GM08714 (cell line): ENCODE results near the gene EGLN1.
"Not testable (repeated sequence)": the region's sequence is repeated elsewhere in the genome, so short reads cannot be mapped to it uniquely, and the experiment has no call there.

Experiments
- H3K4me3 ChIP-seq: fragments of 200-500 bp; sonication (Bioruptor generic); 2 replicates; pipeline ENCODE4 v1.5.1; 2014; ENCODE audit warnings: mild to moderate bottlenecking, low read length, inconsistent platforms
- ZNF274 ChIP-seq: IDR thresholded peaks from 2 replicates; pipeline ENCODE4 v1.6.1; 2012; ENCODE audit warnings: mild to moderate bottlenecking, low read depth, low read length

EGLN1 gene

DNA sequence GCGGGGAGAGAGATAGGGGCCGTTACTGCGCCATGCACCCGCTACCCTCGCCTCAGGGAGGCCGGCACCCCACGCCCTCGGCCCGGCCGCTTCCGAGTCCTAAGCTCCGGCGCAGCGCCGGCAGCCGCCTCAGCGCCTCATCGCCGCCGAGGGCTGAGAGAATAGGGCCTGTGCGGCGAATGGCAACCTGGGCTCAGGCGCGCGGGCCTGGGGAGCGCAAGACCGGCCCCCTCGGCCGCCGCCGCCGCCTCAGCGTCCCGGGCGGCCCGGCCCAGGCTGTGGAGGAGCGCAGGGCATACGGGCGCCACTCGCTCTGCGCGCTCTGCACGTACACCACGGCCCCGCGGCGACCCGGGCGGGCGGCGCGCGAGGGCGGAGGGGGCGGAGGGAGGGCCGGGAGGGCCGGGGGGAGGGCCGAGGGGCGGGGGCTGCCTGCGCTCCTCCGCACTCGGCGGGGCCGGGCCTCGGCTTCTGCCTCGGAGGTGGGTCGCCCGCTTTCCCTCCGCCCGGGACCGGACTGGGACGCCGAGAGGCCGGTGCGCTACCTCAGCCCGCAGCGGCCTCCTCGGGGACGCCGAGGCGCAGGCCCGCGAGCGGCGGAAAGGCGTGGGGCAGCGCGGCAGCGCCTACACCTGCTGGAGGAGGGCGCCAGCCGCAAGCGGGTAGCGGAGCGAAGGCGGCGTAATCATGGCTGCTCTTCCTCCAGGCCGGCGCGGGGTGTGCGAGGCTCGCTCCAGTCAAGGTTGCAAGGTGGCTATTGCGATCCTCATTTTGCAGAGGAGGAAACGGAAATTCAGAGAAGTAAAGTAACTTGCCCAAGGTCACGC, at the start of gene EGLN1:
TSS of gene EGLN1 (minus strand) at position 317 of the 827 bp plus-strand sequence. CDS start 399 bp downstream, outside the sequence.
- no peak for TF ChIP-seq ZNF274
- H3K4me3 ChIP-seq, result peak within 1 kb of the TSS; percentile 82

DNA sequence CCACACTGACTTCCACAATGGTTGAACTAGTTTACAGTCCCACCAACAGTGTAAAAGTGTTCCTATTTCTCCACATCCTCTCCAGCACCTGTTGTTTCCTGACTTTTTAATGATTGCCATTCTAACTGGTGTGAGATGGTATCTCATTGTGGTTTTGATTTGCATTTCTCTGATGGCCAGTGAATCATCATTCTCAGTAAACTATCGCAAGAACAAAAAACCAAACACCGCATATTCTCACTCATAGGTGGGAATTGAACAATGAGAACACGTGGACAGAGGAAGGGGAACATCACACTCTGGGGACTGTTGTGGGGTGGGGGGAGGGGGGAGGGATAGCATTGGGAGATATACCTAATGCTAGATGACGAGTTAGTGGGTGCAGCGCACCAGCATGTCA, 49.4 kb upstream of the EGLN1 start:
- not testable (repeated sequence) for H3K4me3 ChIP-seq

DNA sequence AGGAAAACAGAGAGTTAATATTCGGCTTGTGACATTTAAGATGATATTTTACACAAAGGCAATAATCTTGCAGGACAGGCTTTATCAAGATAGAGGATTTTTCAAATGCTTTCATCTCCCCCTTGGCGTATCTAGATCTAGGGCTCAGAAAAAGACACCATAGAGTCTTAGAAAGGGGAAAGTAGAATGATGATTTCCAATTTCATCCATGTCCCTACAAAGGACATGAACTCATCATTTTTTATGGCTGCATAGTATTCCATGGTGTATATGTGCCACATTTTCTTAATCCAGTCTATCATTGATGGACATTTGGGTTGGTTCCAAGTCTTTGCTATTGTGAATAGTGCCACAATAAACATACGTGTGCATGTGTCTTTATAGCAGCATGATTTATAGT, 48.9 kb upstream of the EGLN1 start:
- not testable (repeated sequence) for H3K4me3 ChIP-seq

DNA sequence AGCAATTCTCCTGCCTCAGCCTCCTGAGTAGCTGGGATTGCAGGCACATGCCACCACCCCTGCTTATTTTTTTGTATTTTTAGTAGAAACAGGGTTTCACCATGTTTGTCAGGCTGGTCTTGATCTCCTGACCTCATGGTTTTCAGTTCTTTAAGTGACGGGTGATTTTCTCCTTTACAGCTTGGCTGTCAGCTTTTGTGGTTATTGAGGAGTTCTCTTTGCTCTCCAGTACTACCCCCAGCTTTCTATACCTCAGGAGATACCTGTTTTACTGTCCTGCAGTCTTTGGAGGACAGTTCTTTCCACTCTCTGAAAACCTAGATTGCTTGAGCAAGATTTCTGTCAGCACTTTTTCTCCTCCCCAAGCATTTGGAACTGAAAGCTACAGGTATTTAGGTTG, 45.9 kb upstream of the EGLN1 start:
- TF ChIP-seq ZNF274, result no peak
- no peak overlapping the region for H3K4me3 ChIP-seq

DNA sequence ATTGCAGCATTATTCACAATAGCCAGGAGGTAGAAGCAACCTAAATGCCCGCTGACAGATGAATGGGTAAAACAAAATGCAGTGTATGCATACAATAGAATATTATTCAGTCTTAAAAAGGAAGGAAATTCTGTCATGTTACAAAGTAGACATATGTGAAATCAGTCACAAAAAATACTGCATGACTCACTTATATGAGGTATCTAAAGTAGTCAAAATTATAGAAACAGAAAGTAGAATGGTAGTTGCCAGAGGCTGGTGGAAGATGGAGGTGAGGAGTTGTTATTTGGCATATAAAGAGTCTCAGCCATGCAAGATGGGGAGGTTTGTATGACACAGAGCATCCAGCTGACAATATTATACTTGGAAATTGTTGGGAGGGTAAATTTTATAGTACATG, 43.0 kb upstream of the EGLN1 start:
- no peak for TF ChIP-seq ZNF274
- no peak overlapping the region for H3K4me3 ChIP-seq

DNA sequence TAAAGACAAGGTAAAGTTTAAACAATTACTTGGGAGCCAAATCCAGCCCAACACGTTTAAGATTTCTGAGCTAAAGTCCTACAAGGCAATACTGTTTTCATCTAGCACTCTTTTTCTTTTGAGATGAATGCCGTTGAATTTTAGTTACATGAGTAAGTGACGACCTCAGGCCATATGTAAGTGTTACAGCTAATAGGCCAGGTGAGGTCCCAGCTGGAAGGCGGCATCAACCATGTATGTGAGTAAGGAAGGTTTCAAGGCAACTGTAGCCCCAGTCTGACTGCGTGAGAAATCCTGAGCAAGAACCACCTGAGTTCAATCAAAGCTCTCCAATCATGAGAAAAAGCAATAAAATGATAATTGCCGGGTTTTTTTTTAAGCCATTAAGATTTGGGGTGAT, 41.5 kb upstream of the EGLN1 start:
- TF ChIP-seq ZNF274, result no peak
- no peak overlapping the region for H3K4me3 ChIP-seq

DNA sequence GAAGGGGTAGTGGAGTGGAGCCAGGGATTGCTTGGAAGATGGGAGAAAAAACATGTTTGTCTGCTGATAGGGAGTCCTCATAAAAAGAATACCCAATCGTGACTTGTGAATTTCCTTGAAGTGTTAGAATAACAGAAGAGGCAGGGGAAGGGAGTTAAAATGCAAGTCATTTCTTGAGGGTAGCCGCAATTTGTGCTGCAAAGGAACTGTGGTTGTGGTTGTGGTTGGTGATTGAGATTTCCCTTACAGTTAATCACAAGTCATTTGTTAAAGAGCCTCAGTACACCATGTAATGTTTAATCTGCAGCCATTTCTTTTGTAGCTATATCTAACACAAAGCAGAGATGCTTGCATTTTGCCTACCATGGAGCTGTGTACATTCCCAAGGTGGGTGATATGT, 38.5 kb upstream of the EGLN1 start:
- H3K4me3 ChIP-seq, result no peak overlapping the region

DNA sequence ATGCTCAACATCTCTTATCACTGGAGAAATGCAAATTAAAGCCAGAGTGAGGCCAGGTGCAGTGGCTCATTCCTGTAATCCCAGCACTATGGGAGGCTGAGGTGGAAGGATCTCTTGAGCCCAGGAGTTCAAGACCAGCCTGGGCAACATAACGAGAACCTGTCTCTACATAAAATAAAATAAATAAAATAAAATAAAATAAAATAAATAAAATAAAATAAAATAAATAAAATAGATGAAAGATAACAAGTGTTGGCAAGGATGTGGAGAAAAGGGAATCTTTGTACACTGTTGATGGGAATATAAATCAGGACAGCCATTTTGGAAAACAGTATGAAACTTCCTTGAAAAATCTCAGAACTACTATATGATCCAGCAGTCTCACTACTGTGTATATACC, 37.4 kb upstream of the EGLN1 start:
- H3K4me3 ChIP-seq, result not testable (repeated sequence)

More for the DNA sequence above, 38.5 kb upstream of the EGLN1 start:
- TF ChIP-seq ZNF274, result no peak

DNA sequence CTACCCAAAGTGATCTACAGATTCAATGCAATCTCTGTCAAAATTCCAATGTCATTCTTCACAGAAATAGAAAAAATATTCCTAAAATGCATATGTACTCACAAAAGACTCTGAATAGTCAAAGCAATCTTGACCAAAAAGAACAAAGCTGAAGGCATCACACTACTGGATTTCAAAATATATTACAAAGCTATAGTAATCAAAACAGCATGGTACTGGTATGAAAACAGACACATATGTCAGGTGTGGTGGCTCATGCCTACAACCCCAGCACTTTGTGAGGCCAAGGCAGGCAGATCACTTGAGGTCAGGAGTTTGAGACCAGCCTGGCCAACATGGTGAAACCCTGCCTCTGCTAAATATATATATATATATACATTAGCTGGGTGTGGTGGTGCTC, 35.9 kb upstream of the EGLN1 start:
- H3K4me3 ChIP-seq, result not testable (repeated sequence)

DNA sequence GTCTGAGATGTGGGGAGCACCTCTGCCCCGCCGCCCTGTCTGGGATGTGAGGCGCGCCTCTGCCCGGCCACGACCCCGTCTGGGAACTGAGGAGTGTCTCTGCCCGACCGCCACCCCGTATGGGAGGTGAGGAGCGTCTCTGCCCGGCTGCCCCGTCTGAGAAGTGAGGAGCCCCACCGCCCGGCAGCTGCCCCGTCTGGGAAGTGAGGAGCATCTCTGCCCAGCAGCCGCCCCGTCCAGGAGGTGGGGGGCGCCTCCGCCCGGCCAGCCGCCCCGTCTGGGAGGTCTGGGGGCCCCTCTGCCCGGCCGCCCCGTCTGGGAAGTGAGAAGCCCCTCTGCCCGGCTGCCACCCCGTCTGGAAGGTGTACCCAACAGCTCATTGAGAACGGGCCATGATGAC, 32.0 kb upstream of the EGLN1 start:
- H3K4me3 ChIP-seq, result not testable (repeated sequence)

DNA sequence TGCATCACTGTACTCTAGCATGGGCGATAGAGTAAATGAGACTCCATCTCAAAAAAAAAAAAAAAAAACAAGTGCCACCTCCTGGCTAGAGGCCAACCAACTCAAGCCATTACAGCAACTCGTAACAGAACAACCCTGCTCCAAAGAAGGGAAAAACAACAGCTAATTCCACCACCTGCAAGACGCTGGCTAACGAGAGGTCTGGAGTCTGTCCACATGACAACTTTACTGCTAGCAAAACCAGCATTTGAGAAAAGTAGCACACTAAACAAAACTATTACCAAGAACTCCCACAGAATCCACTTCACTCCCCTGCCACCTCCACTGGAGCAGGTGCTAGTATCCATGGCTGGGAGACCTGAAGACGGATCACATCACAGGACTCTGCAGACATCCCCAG, 24.1 kb upstream of the EGLN1 start:
- TF ChIP-seq ZNF274, result no peak
- H3K4me3 ChIP-seq, result no peak overlapping the region

DNA sequence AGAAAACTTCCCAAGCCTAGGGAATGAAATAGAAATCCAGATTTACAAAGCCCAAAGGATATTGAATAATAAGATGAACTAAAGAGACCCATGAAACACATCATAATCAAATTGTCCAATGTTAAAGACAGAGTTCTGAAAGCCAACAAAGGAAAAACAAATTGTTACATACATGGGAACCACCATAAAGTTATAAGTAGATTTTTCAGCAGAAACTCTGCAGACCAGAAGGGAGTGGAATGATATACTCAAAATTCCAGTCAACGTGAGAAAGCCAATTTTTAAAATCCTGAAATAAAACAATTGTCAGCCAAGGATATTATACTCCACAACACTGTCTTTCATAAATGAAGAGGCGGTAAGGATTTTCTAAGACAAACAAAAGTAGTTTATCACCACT, 22.0 kb upstream of the EGLN1 start:
- H3K4me3 ChIP-seq, result no peak overlapping the region
- no peak for TF ChIP-seq ZNF274

DNA sequence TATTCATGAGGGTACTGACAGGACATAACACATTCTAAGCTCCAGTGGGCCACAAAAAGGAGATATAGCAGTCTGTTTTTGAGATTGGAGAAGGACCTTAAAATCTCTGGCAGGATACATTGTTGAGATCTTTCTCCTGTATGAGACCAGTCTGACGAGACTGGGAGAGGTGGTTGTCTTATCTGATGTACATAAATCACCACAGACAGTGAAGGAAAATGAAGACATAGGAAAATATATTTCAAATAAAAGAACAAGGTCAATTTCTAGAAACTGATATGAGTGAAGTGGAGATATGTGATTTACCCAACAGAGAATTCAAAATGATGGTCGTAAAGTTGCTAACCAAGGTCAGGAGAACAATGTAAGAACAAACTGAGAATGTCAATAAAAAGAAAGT, 21.3 kb upstream of the EGLN1 start:
- no peak overlapping the region for H3K4me3 ChIP-seq
- no peak for TF ChIP-seq ZNF274

DNA sequence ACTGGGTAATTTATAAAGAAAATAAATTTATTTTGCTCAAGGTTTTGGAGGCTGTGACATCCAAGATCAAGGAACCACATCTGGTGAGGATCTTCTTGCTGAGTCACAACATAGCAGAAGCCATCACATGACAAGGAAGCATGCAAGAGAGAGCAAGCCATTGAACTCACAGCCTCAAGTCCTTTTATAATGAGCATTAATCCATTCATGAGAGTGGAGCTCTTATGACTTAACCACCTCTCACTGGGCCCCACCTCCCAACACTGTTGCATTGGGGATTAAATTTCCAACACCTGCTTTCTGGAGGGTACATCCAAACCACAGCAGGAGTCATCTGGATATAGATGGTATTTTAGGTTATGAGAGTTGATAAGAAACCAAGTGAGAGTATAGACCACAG, 20.6 kb upstream of the EGLN1 start:
- H3K4me3 ChIP-seq, result no peak overlapping the region
- TF ChIP-seq ZNF274, result no peak

DNA sequence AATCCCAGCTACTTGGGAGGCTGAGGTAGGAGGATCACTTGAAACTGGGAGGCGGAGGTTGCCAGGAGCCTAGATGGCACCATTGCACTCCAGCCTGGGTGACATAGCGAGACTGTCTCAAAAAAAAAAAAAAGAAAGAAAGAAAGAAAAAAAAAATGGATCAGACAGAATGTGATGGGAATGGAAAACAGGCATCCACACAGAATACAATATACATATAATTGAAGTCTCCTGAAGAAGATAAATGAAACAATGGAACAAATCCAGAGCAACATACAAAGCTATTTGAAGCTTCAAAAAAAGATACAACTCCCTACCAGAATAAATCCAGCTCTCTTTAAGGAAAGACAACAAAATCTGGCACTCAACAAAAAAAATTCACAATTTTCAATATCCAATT, 10.9 kb upstream of the EGLN1 start:
- H3K4me3 ChIP-seq, result no peak overlapping the region
- TF ChIP-seq ZNF274, result no peak

DNA sequence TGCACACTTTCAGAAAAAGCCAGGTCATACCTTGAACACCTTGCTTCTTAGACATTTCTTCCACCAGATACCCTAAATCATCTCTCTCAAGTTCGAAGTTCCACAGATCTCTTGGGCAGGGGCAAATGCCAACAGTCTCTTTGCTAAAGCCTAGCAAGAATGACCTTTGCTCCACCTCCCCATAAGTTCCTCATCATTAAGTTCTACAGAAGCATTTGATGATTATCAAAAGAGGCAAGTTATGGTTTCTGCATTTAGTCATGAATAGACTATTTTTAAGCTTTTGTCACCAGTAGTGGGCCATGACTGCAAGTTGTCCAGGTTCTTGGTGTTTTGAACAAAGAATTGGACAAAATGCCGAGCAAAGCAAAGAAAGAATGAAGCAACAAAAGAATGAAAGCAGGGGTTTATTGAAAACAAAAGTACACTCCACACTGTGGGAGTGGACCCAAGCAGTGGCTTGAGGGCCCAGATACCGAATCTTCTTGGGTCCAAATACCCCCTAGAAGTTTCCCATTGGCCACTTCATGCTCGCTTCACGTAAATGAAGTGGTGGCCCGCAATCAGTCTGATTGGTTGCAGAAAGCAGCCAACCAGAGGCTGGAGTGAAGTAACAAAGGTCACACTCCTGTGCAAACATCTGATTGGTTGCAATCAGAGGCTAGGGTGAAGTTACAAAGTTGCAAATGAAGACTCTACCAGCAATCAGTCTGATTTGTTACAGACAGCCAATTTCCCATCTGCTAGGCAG, 9.8 kb upstream of the EGLN1 start:
- no peak for TF ChIP-seq ZNF274
- H3K4me3 ChIP-seq, result no peak overlapping the region

DNA sequence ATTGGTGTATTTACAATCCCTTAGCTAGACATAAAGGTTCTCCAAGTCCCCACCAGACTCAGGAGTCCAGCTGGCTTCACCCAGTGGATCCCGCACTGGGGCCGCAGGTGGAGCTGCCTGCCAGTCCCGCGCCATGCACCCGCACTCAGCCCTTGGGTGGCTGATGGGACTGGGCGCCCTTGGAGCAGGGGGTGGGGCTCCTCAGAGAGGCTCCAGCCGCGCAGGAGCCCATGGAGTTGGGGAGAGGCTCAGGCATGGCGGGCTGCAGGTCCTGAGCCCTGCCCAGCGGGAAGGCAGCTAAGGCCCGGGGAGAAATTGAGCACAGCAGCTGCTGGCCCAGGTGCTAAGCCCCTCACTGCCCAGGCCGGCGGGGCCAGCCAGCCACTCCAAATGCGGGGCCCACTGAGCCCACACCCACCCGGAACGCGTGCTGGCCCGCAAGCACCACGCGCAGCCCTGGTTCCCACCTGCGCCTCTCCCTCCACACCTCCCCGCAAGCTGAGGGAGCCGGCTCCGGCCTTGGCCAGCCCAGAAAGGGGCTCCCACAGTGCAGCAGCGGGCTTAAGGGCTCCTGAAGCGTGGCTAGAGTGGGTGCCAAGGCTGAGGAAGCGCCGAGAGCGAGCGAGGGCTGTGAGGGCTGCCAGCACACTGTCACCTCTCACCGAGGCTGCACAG, 8.7 kb upstream of the EGLN1 start:
- not testable (repeated sequence) for H3K4me3 ChIP-seq
